GM23338 (cell line): Measurements from ENCODE around the gene CHAMP1. TPM values are rescaled to one million over a fixed set of nuclear protein-coding genes. Genes with fewer than 3 reads are reported as not detected.

Experiments
- ATAC-seq: fragments of 200-7000 bp; cut with Tn5 transposase; 3 replicates; pipeline ENCODE4 v1.9.1; 2020
- DNase-seq: peaks from one replicate; pipeline ENCODE4 v3.0.0-alpha.2; 2015; ENCODE audit warnings: low spot score
- H2AFZ ChIP-seq: fragments of 200-600 bp; sonication (generic); 2 replicates; pipeline ENCODE4 v1.8.0; 2016; ENCODE audit warnings: antibody characterized with exemption, mild to moderate bottlenecking, moderate library complexity
- H3F3A ChIP-seq: fragments of 200-600 bp; sonication (generic); replicated peaks from 2 replicates; pipeline ENCODE4 v1.8.0; 2017; ENCODE audit warnings: antibody characterized with exemption, mixed run types, low read depth
- H3K27ac ChIP-seq: fragments of 200-600 bp; sonication (generic); 2 replicates; pipeline ENCODE4 v1.6.1; 2016; ENCODE audit warnings: low read depth
- H3K27me3 ChIP-seq: fragments of 200-600 bp; sonication (generic); 2 replicates; pipeline ENCODE4 v1.8.0; 2016; ENCODE audit warnings: mild to moderate bottlenecking, mixed run types, moderate library complexity; ENCODE audit not compliant: insufficient read depth
- H3K36me3 ChIP-seq: fragments of 200-600 bp; sonication (generic); 2 replicates; pipeline ENCODE4 v1.8.0; 2016; ENCODE audit warnings: mild to moderate bottlenecking; ENCODE audit not compliant: insufficient read depth
- H3K4me1 ChIP-seq: fragments of 200-600 bp; sonication (generic); 2 replicates; pipeline ENCODE4 v1.8.0; 2016; ENCODE audit warnings: mild to moderate bottlenecking, moderate library complexity; ENCODE audit not compliant: insufficient read depth
- H3K4me2 ChIP-seq: fragments of 200-600 bp; sonication (generic); 2 replicates; pipeline ENCODE4 v1.7.1; 2017; ENCODE audit warnings: mixed run types
- H3K4me3 ChIP-seq: fragments of 200-600 bp; sonication (generic); 2 replicates; pipeline ENCODE4 v1.6.1; 2016; ENCODE audit warnings: mixed run types
- H3K79me2 ChIP-seq: fragments of 200-600 bp; sonication (generic); replicated peaks from 2 replicates; pipeline ENCODE4 v1.8.0; 2017; ENCODE audit warnings: mild to moderate bottlenecking; ENCODE audit not compliant: insufficient read depth
- H3K9me2 ChIP-seq: fragments of 200-600 bp; sonication (generic); 2 replicates; pipeline ENCODE4 v1.8.0; 2017; ENCODE audit not compliant: insufficient read depth
- H4K20me1 ChIP-seq: fragments of 200-600 bp; sonication (generic); replicated peaks from 2 replicates; pipeline ENCODE4 v1.8.0; 2017; ENCODE audit warnings: mild to moderate bottlenecking; ENCODE audit not compliant: insufficient read depth
- H3K27ac Mint-ChIP-seq: 2 replicates; pipeline ENCODE4 v1.8.0; 2020; ENCODE audit warnings: inconsistent platforms, mild to moderate bottlenecking, moderate library complexity, mixed read lengths
- H3K27me3 Mint-ChIP-seq: 3 replicates; pipeline ENCODE4 v1.8.0; 2022; ENCODE audit warnings: low read depth, mild to moderate bottlenecking, moderate library complexity, mixed read lengths, inconsistent platforms; ENCODE audit not compliant: insufficient read depth, poor library complexity
- H3K36me3 Mint-ChIP-seq: 3 replicates; pipeline ENCODE4 v1.8.0; 2021; ENCODE audit warnings: low read depth, mild to moderate bottlenecking, inconsistent platforms, moderate library complexity, mixed read lengths
- H3K4me1 Mint-ChIP-seq: 3 replicates; pipeline ENCODE4 v1.8.0; 2020; ENCODE audit warnings: mild to moderate bottlenecking, inconsistent platforms, mixed read lengths
- H3K4me3 Mint-ChIP-seq: 3 replicates; pipeline ENCODE4 v1.8.0; 2021; ENCODE audit warnings: moderate library complexity, mild to moderate bottlenecking, inconsistent platforms, mixed read lengths
- H3K9me3 Mint-ChIP-seq: 3 replicates; pipeline ENCODE4 v1.8.0; 2020; ENCODE audit warnings: moderate library complexity, mild to moderate bottlenecking, inconsistent platforms, mixed read lengths
- CREB1 ChIP-seq: fragments of 250-450 bp; sonication (Bioruptor Pico); IDR thresholded peaks from 2 replicates; pipeline ENCODE4 v1.5.0; 2020; ENCODE audit warnings: low read depth, mild to moderate bottlenecking, moderate library complexity
- CTCF ChIP-seq, 2 experiments: fragments of 200-600 bp in 1 of 2; sonication (generic) in 1 of 2; conservative IDR thresholded peaks; 2 replicates each; pipeline versions ENCODE4 v1.5.1 to v1.6.1; 2016 to 2017; ENCODE audit warnings: antibody characterized with exemption in 2 of 2, low read depth in 2 of 2, mild to moderate bottlenecking in 2 of 2, moderate library complexity in 1 of 2
- ETS1 ChIP-seq: IDR thresholded peaks from 2 replicates; pipeline ENCODE4 v1.6.1; 2016; ENCODE audit warnings: antibody characterized with exemption
- EZH2 ChIP-seq: fragments of 200-600 bp; sonication (generic); IDR thresholded peaks from one replicate; pipeline ENCODE4 v1.8.0; 2017; ENCODE audit warnings: antibody characterized with exemption, mild to moderate bottlenecking, low read depth; ENCODE audit not compliant: unreplicated experiment
- EZH2phosphoT487 ChIP-seq: fragments of 200-600 bp; sonication (generic); IDR thresholded peaks from one replicate; pipeline ENCODE4 v1.8.1; 2018; ENCODE audit warnings: antibody characterized with exemption; ENCODE audit not compliant: unreplicated experiment
- JUNB ChIP-seq: IDR thresholded peaks from one replicate; pipeline ENCODE4 v1.6.1; 2016; ENCODE audit warnings: antibody characterized with exemption; ENCODE audit not compliant: unreplicated experiment
- NANOG ChIP-seq: IDR thresholded peaks from 2 replicates; pipeline ENCODE4 v1.6.1; 2016; ENCODE audit warnings: antibody characterized with exemption, borderline replicate concordance
- POLR2AphosphoS5 ChIP-seq: IDR thresholded peaks from 2 replicates; pipeline ENCODE4 v1.6.1; 2016; ENCODE audit warnings: antibody characterized with exemption, low read depth
- STAT1 ChIP-seq: IDR thresholded peaks from one replicate; pipeline ENCODE4 v1.6.1; 2016; ENCODE audit warnings: antibody characterized with exemption; ENCODE audit not compliant: unreplicated experiment
- ZNF114 ChIP-seq: fragments of 250-450 bp; sonication (Bioruptor Pico); IDR thresholded peaks from 2 replicates; pipeline ENCODE4 v1.5.0; 2020; ENCODE audit warnings: mild to moderate bottlenecking, moderate library complexity
- ZNF331 ChIP-seq: fragments of 250-450 bp; sonication (Bioruptor Pico); IDR thresholded peaks from 2 replicates; pipeline ENCODE4 v1.5.0; 2020; ENCODE audit warnings: low read depth, mild to moderate bottlenecking, moderate library complexity
- polyA plus RNA-seq: library from polyadenylated mRNA; unstranded; fragments of >200 nt; fragmentation: Nextera tagmentation; extraction: Ambion mirVana; gene quantifications from 2 replicates; pipeline ENCODE4 v1.2.1, GENCODE V29; 2016
- total RNA-seq: library from RNA; depleted of rRNA; stranded (reverse); fragments of >200 nt; shearing (Covaris generic); gene quantifications from 2 replicates; pipeline ENCODE4 v1.2.3, GENCODE V29; 2014
- TF ChIP-seq, protein P1 (sequence below): IDR thresholded peaks from one replicate; pipeline ENCODE4 v1.6.1; 2018; ENCODE audit warnings: antibody characterized with exemption; ENCODE audit not compliant: unreplicated experiment

Gene CHAMP1
- total and polyA plus RNA-seq, 2 experiments from 2014 or later = 32.8 to 39.1 TPM

DNA sequence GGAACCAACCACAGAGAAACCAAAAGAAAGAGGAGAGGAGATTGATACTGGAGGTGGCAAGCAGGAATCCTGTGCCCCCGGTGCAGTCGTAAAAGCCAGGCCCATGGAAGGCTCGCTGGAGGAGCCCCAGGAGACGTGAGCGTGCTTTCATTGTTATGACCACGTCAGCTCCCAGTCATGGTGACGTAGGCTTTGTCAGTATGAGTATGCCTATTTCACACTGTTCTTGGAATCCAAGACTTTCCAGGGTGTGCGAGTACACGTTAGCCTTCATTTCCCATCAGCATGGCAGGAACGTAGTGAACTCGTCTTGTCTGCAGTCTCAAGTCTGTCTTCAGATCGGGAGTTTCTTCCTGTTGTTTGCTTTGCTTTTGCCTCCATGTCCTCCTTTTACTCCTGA is 15.4 kb upstream of the CHAMP1 start:
- ATAC-seq = no peak
- Histone ChIP-seq H3K36me3 (peaks cover 39% of the 10 kb centered on the region), H3K27me3 (no peaks in the 10 kb centered on the region), H3K79me2 (peaks cover 27% of the 10 kb centered on the region), H2AFZ (no peak overlapping the region), H3K4me1 (no peaks in the 10 kb centered on the region), H4K20me1 (peaks cover 16% of the 10 kb centered on the region; the same call in 1 of the 2 replicates), H3K4me2 (no peak overlapping the region), H3F3A (no peaks in the 10 kb centered on the region), H3K9me2 (no peaks in the 10 kb centered on the region), H3K4me3 (no peak overlapping the region), H3K27ac (no peak overlapping the region)
- Mint-ChIP-seq H3K9me3 (no peaks in the 10 kb centered on the region; the same call in 2 of the 3 replicates), H3K4me3 (no peak overlapping the region), H3K36me3 (peaks cover 74% of the 10 kb centered on the region), H3K27ac (peak overlapping the region; percentile 33; the same call in 1 of the 2 replicates), H3K4me1 (no peaks in the 10 kb centered on the region; the same call in 2 of the 3 replicates), H3K27me3 (peaks cover 12% of the 10 kb centered on the region)
- TF ChIP-seq NANOG (no peak), STAT1 (no peak)
- no peak for DNase-seq

GRCh38 chr13:114299604-114300305 is 14.5 kb upstream of the CHAMP1 start:
- no peak for ATAC-seq
- Mint-ChIP-seq H3K27me3 (peaks cover 6% of the 10 kb centered on the region), H3K36me3 (peaks cover 75% of the 10 kb centered on the region), H3K27ac (no peak overlapping the region), H3K4me1 (no peaks in the 10 kb centered on the region), H3K4me3 (no peak overlapping the region), H3K9me3 (no peaks in the 10 kb centered on the region)
- no peaks in the 10 kb centered on the region for H3K27me3 ChIP-seq
- H3K79me2 ChIP-seq = peaks cover 19% of the 10 kb centered on the region
- H3K9me2 ChIP-seq = no peaks in the 10 kb centered on the region
- peaks cover 36% of the 10 kb centered on the region for H3K36me3 ChIP-seq
- no peaks in the 10 kb centered on the region for H3K4me1 ChIP-seq
- H3K4me3 ChIP-seq = no peak overlapping the region
- H2AFZ ChIP-seq = no peak overlapping the region
- H3K4me2 ChIP-seq = no peak overlapping the region
- H3K27ac ChIP-seq = no peak overlapping the region
- no peak for DNase-seq
- no peaks in the 10 kb centered on the region for H3F3A ChIP-seq
- H4K20me1 ChIP-seq = peaks cover 16% of the 10 kb centered on the region; the same call in 1 of the 2 replicates
- TF ChIP-seq ZNF114 (CRISPR knock-in tag) = no peak
- no peak for TF ChIP-seq CREB1 (CRISPR knock-in tag)
- TF ChIP-seq EZH2 = no peak
- no peak for TF ChIP-seq STAT1
- TF ChIP-seq ZNF331 (CRISPR knock-in tag) = no peak
- TF ChIP-seq JUNB = no peak
- TF ChIP-seq, protein P1, sequence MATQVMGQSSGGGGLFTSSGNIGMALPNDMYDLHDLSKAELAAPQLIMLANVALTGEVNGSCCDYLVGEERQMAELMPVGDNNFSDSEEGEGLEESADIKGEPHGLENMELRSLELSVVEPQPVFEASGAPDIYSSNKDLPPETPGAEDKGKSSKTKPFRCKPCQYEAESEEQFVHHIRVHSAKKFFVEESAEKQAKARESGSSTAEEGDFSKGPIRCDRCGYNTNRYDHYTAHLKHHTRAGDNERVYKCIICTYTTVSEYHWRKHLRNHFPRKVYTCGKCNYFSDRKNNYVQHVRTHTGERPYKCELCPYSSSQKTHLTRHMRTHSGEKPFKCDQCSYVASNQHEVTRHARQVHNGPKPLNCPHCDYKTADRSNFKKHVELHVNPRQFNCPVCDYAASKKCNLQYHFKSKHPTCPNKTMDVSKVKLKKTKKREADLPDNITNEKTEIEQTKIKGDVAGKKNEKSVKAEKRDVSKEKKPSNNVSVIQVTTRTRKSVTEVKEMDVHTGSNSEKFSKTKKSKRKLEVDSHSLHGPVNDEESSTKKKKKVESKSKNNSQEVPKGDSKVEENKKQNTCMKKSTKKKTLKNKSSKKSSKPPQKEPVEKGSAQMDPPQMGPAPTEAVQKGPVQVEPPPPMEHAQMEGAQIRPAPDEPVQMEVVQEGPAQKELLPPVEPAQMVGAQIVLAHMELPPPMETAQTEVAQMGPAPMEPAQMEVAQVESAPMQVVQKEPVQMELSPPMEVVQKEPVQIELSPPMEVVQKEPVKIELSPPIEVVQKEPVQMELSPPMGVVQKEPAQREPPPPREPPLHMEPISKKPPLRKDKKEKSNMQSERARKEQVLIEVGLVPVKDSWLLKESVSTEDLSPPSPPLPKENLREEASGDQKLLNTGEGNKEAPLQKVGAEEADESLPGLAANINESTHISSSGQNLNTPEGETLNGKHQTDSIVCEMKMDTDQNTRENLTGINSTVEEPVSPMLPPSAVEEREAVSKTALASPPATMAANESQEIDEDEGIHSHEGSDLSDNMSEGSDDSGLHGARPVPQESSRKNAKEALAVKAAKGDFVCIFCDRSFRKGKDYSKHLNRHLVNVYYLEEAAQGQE = no peak
- no peak for TF ChIP-seq NANOG
- TF ChIP-seq CTCF (conservative IDR thresholded peaks at IDR 0.05; ENCODE audit: low read depth in 2 of 2) = no peak
- no peak for TF ChIP-seq POLR2AphosphoS5
- no peak for TF ChIP-seq ETS1
- no peak for TF ChIP-seq EZH2phosphoT487
